H9 (cell line): ENCODE measurements around the gene OSBP2. TPM values are rescaled to one million over a fixed set of nuclear protein-coding genes. Genes with fewer than 3 reads are reported as not detected.

Source experiments
- DNase-seq: peaks from one replicate; pipeline ENCODE4 v3.0.0-alpha.2; 2017
- H2AFZ ChIP-seq: one replicate; pipeline ENCODE4 v1.6.1; 2013; ENCODE audit warnings: mild to moderate bottlenecking, low read length, control low read depth, moderate library complexity
- H2AK5ac ChIP-seq: 2 replicates; pipeline ENCODE4 v1.6.1; 2013; ENCODE audit warnings: low read length, control low read depth, mixed read lengths; ENCODE audit not compliant: insufficient read length
- H2BK120ac ChIP-seq: one replicate; pipeline ENCODE4 v1.6.1; 2013; ENCODE audit warnings: low read depth, mild to moderate bottlenecking, low read length, control low read depth, inconsistent platforms; ENCODE audit not compliant: poor library complexity, severe bottlenecking
- H2BK12ac ChIP-seq: 2 replicates; pipeline ENCODE4 v1.6.1; 2013; ENCODE audit warnings: low read length, control low read depth, mixed read lengths, low read depth; ENCODE audit not compliant: insufficient read length
- H2BK15ac ChIP-seq: 2 replicates; pipeline ENCODE4 v1.6.1; 2013; ENCODE audit warnings: low read depth, low read length, control low read depth
- H2BK20ac ChIP-seq: one replicate; pipeline ENCODE4 v1.6.1; 2013; ENCODE audit warnings: low read depth, mild to moderate bottlenecking, low read length, control low read depth, inconsistent platforms; ENCODE audit not compliant: poor library complexity, severe bottlenecking
- H2BK5ac ChIP-seq: 2 replicates; pipeline ENCODE4 v1.6.1; 2013; ENCODE audit warnings: low read length, control low read depth, mixed read lengths; ENCODE audit not compliant: insufficient read length
- H3K14ac ChIP-seq: 2 replicates; pipeline ENCODE4 v1.6.1; 2013; ENCODE audit warnings: low read length, control low read depth; ENCODE audit not compliant: insufficient read depth
- H3K18ac ChIP-seq: 2 replicates; pipeline ENCODE4 v1.6.1; 2013; ENCODE audit warnings: low read depth, mild to moderate bottlenecking, mixed read lengths, low read length, control low read depth; ENCODE audit not compliant: insufficient read length
- H3K23ac ChIP-seq: 2 replicates; pipeline ENCODE4 v1.6.1; 2013; ENCODE audit warnings: low read length, control low read depth, mixed read lengths, low read depth; ENCODE audit not compliant: insufficient read length
- H3K23me2 ChIP-seq: 2 replicates; pipeline ENCODE4 v1.6.1; 2013; ENCODE audit warnings: low read depth, mild to moderate bottlenecking, mixed read lengths, low read length, control low read depth; ENCODE audit not compliant: insufficient read length, poor library complexity, severe bottlenecking
- H3K27ac ChIP-seq: 2 replicates; pipeline ENCODE4 v1.5.1; 2013; ENCODE audit warnings: low read length, control low read depth, mixed read lengths, low read depth; ENCODE audit not compliant: insufficient read length
- H3K27me3 ChIP-seq: 2 replicates; pipeline ENCODE4 v1.6.1; 2013; ENCODE audit warnings: low read length, control low read depth, inconsistent platforms; ENCODE audit not compliant: insufficient read depth
- H3K4ac ChIP-seq: 2 replicates; pipeline ENCODE4 v1.6.1; 2013; ENCODE audit warnings: low read depth, mild to moderate bottlenecking, control low read depth, inconsistent platforms, low read length, moderate library complexity
- H3K4me1 ChIP-seq: 2 replicates; pipeline ENCODE4 v1.6.1; 2013; ENCODE audit warnings: low read length, control low read depth, inconsistent platforms; ENCODE audit not compliant: insufficient read depth
- H3K4me2 ChIP-seq: 2 replicates; pipeline ENCODE4 v1.6.1; 2013; ENCODE audit warnings: low read length, control low read depth, mixed read lengths; ENCODE audit not compliant: insufficient read length, insufficient read depth
- H3K56ac ChIP-seq: 2 replicates; pipeline ENCODE4 v1.6.1; 2013; ENCODE audit warnings: low read depth, mild to moderate bottlenecking, mixed read lengths, low read length, control low read depth; ENCODE audit not compliant: insufficient read length
- H3K79me1 ChIP-seq: 2 replicates; pipeline ENCODE4 v1.6.1; 2013; ENCODE audit warnings: low read depth, mild to moderate bottlenecking, moderate library complexity, low read length, control low read depth, inconsistent platforms; ENCODE audit not compliant: insufficient read depth, poor library complexity, severe bottlenecking
- H3K79me2 ChIP-seq: 2 replicates; pipeline ENCODE4 v1.6.1; 2013; ENCODE audit warnings: low read length, control low read depth, inconsistent platforms; ENCODE audit not compliant: insufficient read depth
- H3K9ac ChIP-seq: 2 replicates; pipeline ENCODE4 v1.6.1; 2013; ENCODE audit warnings: low read length, control low read depth, mixed read lengths; ENCODE audit not compliant: insufficient read length; ENCODE audit errors: extremely low read depth
- H3K9me3 ChIP-seq: one replicate; pipeline ENCODE4 v1.6.1; 2013; ENCODE audit warnings: low read depth, low read length, inconsistent platforms; ENCODE audit not compliant: control insufficient read depth
- H3T11ph ChIP-seq: one replicate; pipeline ENCODE4 v1.6.1; 2013; ENCODE audit warnings: mild to moderate bottlenecking, low read length, control low read depth, inconsistent platforms
- H4K20me1 ChIP-seq: one replicate; pipeline ENCODE4 v1.6.1; 2013; ENCODE audit not compliant: control insufficient read depth, insufficient read length, insufficient read depth
- H4K5ac ChIP-seq: 2 replicates; pipeline ENCODE4 v1.6.1; 2013; ENCODE audit warnings: low read depth, mild to moderate bottlenecking, mixed read lengths, low read length, control low read depth; ENCODE audit not compliant: insufficient read length
- H4K8ac ChIP-seq: replicated peaks from 2 replicates; pipeline ENCODE4 v1.6.1; 2013; ENCODE audit warnings: low read length, control low read depth, mixed read lengths, low read depth; ENCODE audit not compliant: insufficient read length
- H4K91ac ChIP-seq: 2 replicates; pipeline ENCODE4 v1.6.1; 2013; ENCODE audit warnings: low read depth, mild to moderate bottlenecking, moderate library complexity, mixed read lengths, low read length, control low read depth; ENCODE audit not compliant: insufficient read length
- H3K27ac Mint-ChIP-seq, 3 experiments: 2 replicates in 2 of 3; 3 replicates in 1 of 3; pipeline ENCODE4 v1.8.0; 2020 to 2021; ENCODE audit warnings: mixed read lengths in 3 of 3, mild to moderate bottlenecking in 1 of 3, moderate library complexity in 1 of 3
- H3K27me3 Mint-ChIP-seq: 2 replicates; pipeline ENCODE4 v1.8.0; 2021; ENCODE audit warnings: low read depth, mild to moderate bottlenecking, moderate library complexity, mixed read lengths
- H3K36me3 Mint-ChIP-seq, 3 experiments: 2 replicates in 2 of 3; 3 replicates in 1 of 3; pipeline ENCODE4 v1.8.0; 2020 to 2021; ENCODE audit warnings: low read depth in 3 of 3, mixed read lengths in 3 of 3; ENCODE audit not compliant: insufficient read depth in 1 of 3
- H3K4me1 Mint-ChIP-seq, 2 experiments: 2 replicates each; pipeline ENCODE4 v1.8.0; 2020; ENCODE audit warnings: mixed read lengths in 2 of 2
- H3K4me3 Mint-ChIP-seq, 2 experiments: 2 replicates in 1 of 2; 3 replicates in 1 of 2; pipeline ENCODE4 v1.8.0; 2020 to 2021; ENCODE audit warnings: mild to moderate bottlenecking in 2 of 2, mixed read lengths in 2 of 2, moderate library complexity in 1 of 2
- H3K9me3 Mint-ChIP-seq, 2 experiments: 2 replicates in 1 of 2; 3 replicates in 1 of 2; pipeline ENCODE4 v1.8.0; 2020; ENCODE audit warnings: mild to moderate bottlenecking in 2 of 2, mixed read lengths in 2 of 2, moderate library complexity in 1 of 2
- WGBS: extraction: QIAGEN DNeasy Blood & Tissue Kit; methylation state at CpG from one replicate; pipeline ENCODE4 v1.1.7; 2013; ENCODE audit warnings: missing lambda C conversion rate, low lambda C conversion rate, mixed read lengths; ENCODE audit not compliant: insufficient read length; ENCODE audit errors: extremely low coverage; 5-methylcytosine and 5-hydroxymethylcytosine counted together
- total RNA-seq: library from RNA; stranded (reverse); gene quantifications from 2 replicates; pipeline ENCODE4 v1.2.1, GENCODE V29; 2021
- TF ChIP-seq, protein P1 (sequence below): fragments of 200-600 bp; sonication (generic); conservative IDR thresholded peaks from 3 replicates; pipeline ENCODE4 v1.8.0; 2021; ENCODE audit warnings: antibody characterized with exemption, mild to moderate bottlenecking

Gene OSBP2
- total RNA-seq, 1 experiment from 2014 or later: 3.4 TPM

DNA sequence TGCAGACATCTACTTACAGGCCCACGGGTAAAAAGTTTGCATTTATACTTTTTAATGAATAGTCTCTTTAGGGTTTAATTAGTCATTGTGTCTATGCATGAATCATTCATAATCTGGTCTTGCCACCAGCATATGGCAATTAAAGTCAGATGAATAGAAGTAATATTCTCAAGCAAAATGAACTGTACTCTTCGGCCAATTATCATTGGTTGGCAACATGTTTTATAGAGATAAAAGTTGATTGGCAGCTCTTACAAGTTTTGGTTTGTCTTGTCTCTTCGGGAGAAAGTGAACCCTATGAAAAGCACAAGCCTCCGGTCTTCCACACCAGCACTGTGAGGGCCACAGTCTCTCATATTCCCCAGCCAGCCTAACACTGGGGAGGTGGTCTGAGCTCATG, 97.8 kb downstream of the OSBP2 start:
- Histone ChIP-seq H2BK20ac (no peak overlapping the region), H3K4me2 (no peak overlapping the region), H2BK15ac (no peak overlapping the region), H4K91ac (no peak overlapping the region), H3K14ac (no peak overlapping the region), H3K9ac (no peak overlapping the region), H2BK12ac (no peak overlapping the region), H3K23me2 (no peaks in the 10 kb centered on the region), H3K79me1 (no peaks in the 10 kb centered on the region), H3K56ac (no peak overlapping the region), H2AFZ (no peak overlapping the region), H2BK5ac (no peak overlapping the region), H2AK5ac (no peak overlapping the region), H3K4ac (no peak overlapping the region), H3K27ac (no peak overlapping the region), H3K4me1 (no peaks in the 10 kb centered on the region), H3K27me3 (no peaks in the 10 kb centered on the region), H3K23ac (no peak overlapping the region), H4K5ac (no peak overlapping the region), H3T11ph (no peak overlapping the region), H3K79me2 (no peaks in the 10 kb centered on the region), H2BK120ac (no peak overlapping the region), H3K9me3 (no peaks in the 10 kb centered on the region), H4K20me1 (no peaks in the 10 kb centered on the region), H4K8ac (no peak overlapping the region), H3K18ac (no peak overlapping the region)
- no peaks in the 10 kb centered on the region; a peak in 1 of 7 replicates for H3K36me3 Mint-ChIP-seq
- H3K9me3 Mint-ChIP-seq: peaks cover 6% of the 10 kb centered on the region in 2 experiments
- H3K4me1 Mint-ChIP-seq: no peaks in the 10 kb centered on the region
- H3K27me3 Mint-ChIP-seq: peaks cover 1% of the 10 kb centered on the region
- DNase-seq: no peak
- no peak overlapping the region for H3K27ac Mint-ChIP-seq
- WGBS: no CpG with 5 or more reads among the region's 4 CpGs
- TF ChIP-seq, protein P1, sequence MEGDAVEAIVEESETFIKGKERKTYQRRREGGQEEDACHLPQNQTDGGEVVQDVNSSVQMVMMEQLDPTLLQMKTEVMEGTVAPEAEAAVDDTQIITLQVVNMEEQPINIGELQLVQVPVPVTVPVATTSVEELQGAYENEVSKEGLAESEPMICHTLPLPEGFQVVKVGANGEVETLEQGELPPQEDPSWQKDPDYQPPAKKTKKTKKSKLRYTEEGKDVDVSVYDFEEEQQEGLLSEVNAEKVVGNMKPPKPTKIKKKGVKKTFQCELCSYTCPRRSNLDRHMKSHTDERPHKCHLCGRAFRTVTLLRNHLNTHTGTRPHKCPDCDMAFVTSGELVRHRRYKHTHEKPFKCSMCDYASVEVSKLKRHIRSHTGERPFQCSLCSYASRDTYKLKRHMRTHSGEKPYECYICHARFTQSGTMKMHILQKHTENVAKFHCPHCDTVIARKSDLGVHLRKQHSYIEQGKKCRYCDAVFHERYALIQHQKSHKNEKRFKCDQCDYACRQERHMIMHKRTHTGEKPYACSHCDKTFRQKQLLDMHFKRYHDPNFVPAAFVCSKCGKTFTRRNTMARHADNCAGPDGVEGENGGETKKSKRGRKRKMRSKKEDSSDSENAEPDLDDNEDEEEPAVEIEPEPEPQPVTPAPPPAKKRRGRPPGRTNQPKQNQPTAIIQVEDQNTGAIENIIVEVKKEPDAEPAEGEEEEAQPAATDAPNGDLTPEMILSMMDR: no peak
- no peak overlapping the region for H3K4me3 Mint-ChIP-seq
